ENCODE measurements around the gene ZMYM1.

DNA sequence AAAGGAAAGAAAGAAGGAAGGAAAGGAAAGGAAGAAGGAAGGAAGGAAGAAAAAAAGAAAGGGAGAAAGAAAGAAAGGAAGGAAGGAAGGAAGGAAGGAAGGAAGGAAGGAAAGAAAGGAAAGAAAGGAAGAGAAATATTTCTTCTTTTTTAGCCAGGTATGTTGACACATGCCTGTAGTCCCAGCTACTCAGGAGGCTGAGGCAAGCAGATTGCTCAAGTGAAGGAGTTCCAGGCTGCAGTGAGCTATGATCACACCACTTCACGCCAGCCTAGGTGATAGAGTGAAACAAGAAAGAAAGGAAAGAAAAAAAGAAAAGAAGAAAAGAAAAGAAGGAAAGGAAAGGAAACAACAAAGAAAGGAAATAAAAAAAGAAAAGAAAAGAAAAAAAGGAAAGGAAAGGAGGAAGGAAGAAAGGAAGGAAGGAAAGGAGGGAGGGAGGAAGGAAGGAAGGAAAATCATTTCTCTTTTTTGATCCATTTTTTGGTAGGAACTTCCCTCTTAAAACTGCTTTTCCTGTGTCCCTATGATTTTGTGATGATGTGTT is 5.8 kb upstream of the ZMYM1 start:
- TF ChIP-seq CTCF (IDR thresholded peaks at IDR 0.05; ENCODE audit: insufficient read depth, low read length, poor library complexity, severe bottlenecking) (no peak), EZH2phosphoT487 (conservative IDR thresholded peaks at IDR 0.05; ENCODE audit: low read length) (no peak)

Measured in SU-DHL-6 (cell line).